Thyroid gland (tissue), 4 donors: ENCODE measurements around the gene CPNE8.
A peak's percentile ranks its signal among the peaks of the same experiment; 100 is the strongest.

ENCODE experiments used
- CTCF ChIP-seq, 6 experiments: fragments of 200-600 bp in 3 of 6; fragments of 450-650 bp in 3 of 6; sonication (generic) in 3 of 6; IDR thresholded peaks; one replicate each; pipeline ENCODE4 v1.5.1; 2016 to 2019; ENCODE audit warnings: antibody characterized with exemption in 6 of 6, mild to moderate bottlenecking in 2 of 6, inconsistent platforms in 1 of 6, moderate library complexity in 1 of 6
- POLR2A ChIP-seq, 2 donors: fragments of 450-650 bp; IDR thresholded peaks; one replicate each; pipeline ENCODE4 v1.6.1; 2017; ENCODE audit warnings: antibody characterized with exemption in 2 of 2, mild to moderate bottlenecking in 2 of 2, moderate library complexity in 1 of 2

- TF ChIP-seq CTCF (IDR thresholded peaks at IDR 0.05): peak; percentile 69 to 91 (median 84)
- peak in 1 of 2 donors; percentile 68 for TF ChIP-seq POLR2A (IDR thresholded peaks at IDR 0.05)
Observed at GRCh38 chr12:38906482-38907200, 1.2 kb upstream of the CPNE8 start.
